ENCODE results near the gene RPL19. TPM values are rescaled to one million over a fixed set of nuclear protein-coding genes. Genes with fewer than 3 reads are reported as not detected.

RPL19 gene
- polyA plus RNA-seq, 1 experiment: 1,903 TPM

GRCh38 chr17:39238311-39238972 lies 38.4 kb downstream of the RPL19 start:
- TF ChIP-seq, protein P1, sequence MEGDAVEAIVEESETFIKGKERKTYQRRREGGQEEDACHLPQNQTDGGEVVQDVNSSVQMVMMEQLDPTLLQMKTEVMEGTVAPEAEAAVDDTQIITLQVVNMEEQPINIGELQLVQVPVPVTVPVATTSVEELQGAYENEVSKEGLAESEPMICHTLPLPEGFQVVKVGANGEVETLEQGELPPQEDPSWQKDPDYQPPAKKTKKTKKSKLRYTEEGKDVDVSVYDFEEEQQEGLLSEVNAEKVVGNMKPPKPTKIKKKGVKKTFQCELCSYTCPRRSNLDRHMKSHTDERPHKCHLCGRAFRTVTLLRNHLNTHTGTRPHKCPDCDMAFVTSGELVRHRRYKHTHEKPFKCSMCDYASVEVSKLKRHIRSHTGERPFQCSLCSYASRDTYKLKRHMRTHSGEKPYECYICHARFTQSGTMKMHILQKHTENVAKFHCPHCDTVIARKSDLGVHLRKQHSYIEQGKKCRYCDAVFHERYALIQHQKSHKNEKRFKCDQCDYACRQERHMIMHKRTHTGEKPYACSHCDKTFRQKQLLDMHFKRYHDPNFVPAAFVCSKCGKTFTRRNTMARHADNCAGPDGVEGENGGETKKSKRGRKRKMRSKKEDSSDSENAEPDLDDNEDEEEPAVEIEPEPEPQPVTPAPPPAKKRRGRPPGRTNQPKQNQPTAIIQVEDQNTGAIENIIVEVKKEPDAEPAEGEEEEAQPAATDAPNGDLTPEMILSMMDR (IDR thresholded peaks at IDR 0.05; ENCODE audit: insufficient read depth, low read depth, low read length): no peak
- POLR2A ChIA-PET: interaction anchor here (0.8 kb wide), 1 partner anchor 14 kb away, joined by 3 read pairs; no protein-coding TSS in a partner anchor
- no peaks in the 10 kb centered on the region for H3K36me3 ChIP-seq (ENCODE audit: control insufficient read depth, insufficient read depth, low read length)
- CTCF ChIA-PET: interaction anchor here (1.0 to 19.8 kb wide), 12 partner anchors 6 to 383 kb away, joined by 3 to 438 read pairs (median 6); partner anchors contain the start of gene ARL5C
- DNase-seq (ENCODE audit: low read depth): no peak
- H3K27me3 ChIP-seq (ENCODE audit: control insufficient read depth, insufficient read depth, low read length): no peaks in the 10 kb centered on the region; the same call in 1 of the 2 replicates
- H3K4me3 ChIP-seq (ENCODE audit: low read depth, low read length): no peak overlapping the region

DNA sequence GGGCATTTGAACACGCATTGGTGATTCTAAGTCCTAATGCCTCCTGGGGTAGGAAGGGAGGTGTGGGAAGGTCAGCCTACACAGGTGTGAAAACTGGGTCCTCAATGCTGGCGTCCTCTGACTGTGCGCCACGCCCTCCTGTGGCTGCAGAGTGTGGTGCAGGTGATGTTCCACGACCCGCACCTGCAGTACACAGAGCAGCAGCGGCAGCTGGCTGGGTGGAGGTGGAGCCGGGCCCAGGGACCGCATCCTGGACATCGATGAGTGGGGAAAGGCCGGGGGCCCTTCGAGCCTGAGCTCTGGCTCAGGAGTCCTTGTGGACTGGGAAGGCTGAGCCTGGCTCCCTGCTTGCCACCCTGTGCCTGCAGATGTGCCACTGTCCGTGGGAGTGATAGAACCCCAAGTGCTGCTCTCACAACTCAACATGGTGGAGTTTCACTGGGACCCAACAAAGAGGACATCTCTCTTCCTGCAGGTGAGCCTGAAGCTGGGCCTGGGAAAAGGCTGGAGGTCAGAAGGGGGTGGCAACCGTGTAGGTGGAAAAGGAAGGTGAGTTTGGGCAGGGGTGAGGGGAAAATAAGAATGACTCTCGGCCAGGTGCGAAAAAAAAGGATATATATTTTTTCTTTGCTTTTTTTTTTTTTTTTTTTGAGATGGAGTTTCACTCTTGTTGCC lies 39.7 kb downstream of the RPL19 start:
- POLR2A ChIA-PET: no interaction called here
- CTCF ChIA-PET: interaction anchor here (0.7 to 19.8 kb wide), 9 partner anchors 8 to 508 kb away, joined by 3 to 438 read pairs (median 4); partner anchors contain the start of genes ARL5C and STAC2
- Histone ChIP-seq H3K27me3 (ENCODE audit: control insufficient read depth, insufficient read depth, low read length) (no peaks in the 10 kb centered on the region; the same call in 1 of the 2 replicates), H3K36me3 (ENCODE audit: control insufficient read depth, insufficient read depth, low read length) (no peaks in the 10 kb centered on the region), H3K4me3 (ENCODE audit: low read depth, low read length) (no peak overlapping the region)
- DNase-seq (ENCODE audit: low read depth): no peak
- TF ChIP-seq, protein P1 (IDR thresholded peaks at IDR 0.05; ENCODE audit: insufficient read depth, low read depth, low read length): peak; percentile 64

GRCh38 chr17:39240631-39241030 lies 40.5 kb downstream of the RPL19 start:
- POLR2A ChIA-PET: no interaction called here
- CTCF ChIA-PET: interaction anchor here (0.8 to 19.8 kb wide), 6 partner anchors 9 to 509 kb away, joined by 3 to 438 read pairs (median 4); no protein-coding TSS in a partner anchor

GRCh38 chr17:39243155-39243554 lies 43.1 kb downstream of the RPL19 start:
- ChIA-PET POLR2A (no interaction called here), CTCF (interaction anchor here (0.5 to 19.8 kb wide), 7 partner anchors 7 to 948 kb away, joined by 3 to 438 read pairs (median 7); no protein-coding TSS in a partner anchor)
- Histone ChIP-seq H3K36me3 (ENCODE audit: control insufficient read depth, insufficient read depth, low read length) (no peaks in the 10 kb centered on the region), H3K27me3 (ENCODE audit: control insufficient read depth, insufficient read depth, low read length) (no peaks in the 10 kb centered on the region), H3K4me3 (ENCODE audit: low read depth, low read length) (no peak overlapping the region)
- no peak for DNase-seq (ENCODE audit: low read depth)
- TF ChIP-seq, protein P1 (IDR thresholded peaks at IDR 0.05; ENCODE audit: insufficient read depth, low read depth, low read length): no peak

More at GRCh38 chr17:39240631-39241030, 40.5 kb downstream of the RPL19 start:
- Histone ChIP-seq H3K27me3 (ENCODE audit: control insufficient read depth, insufficient read depth, low read length) (no peaks in the 10 kb centered on the region; the same call in 1 of the 2 replicates), H3K36me3 (ENCODE audit: control insufficient read depth, insufficient read depth, low read length) (no peaks in the 10 kb centered on the region), H3K4me3 (ENCODE audit: low read depth, low read length) (no peak overlapping the region)
- DNase-seq (ENCODE audit: low read depth): no peak
- TF ChIP-seq, protein P1 (IDR thresholded peaks at IDR 0.05; ENCODE audit: insufficient read depth, low read depth, low read length): no peak

- DNase-seq (ENCODE audit: low read depth): no peak
- ChIA-PET CTCF (interaction anchor here (0.6 to 19.8 kb wide), 37 partner anchors 8 to 567 kb away, joined by 3 to 438 read pairs (median 4); partner anchors contain the start of genes CACNB1, CDK12 and RPL19), POLR2A (no interaction called here)
- Histone ChIP-seq H3K27me3 (ENCODE audit: control insufficient read depth, insufficient read depth, low read length) (no peaks in the 10 kb centered on the region), H3K4me3 (ENCODE audit: low read depth, low read length) (no peak overlapping the region), H3K36me3 (ENCODE audit: control insufficient read depth, insufficient read depth, low read length) (no peaks in the 10 kb centered on the region)
- TF ChIP-seq, protein P1 (IDR thresholded peaks at IDR 0.05; ENCODE audit: insufficient read depth, low read depth, low read length): no peak
Observed at GRCh38 chr17:39244016-39244599, 44.0 kb downstream of the RPL19 start.

Measured in BJ (cell line).